GM12872 (cell line): Measurements from ENCODE around the gene LYVE1.

ENCODE experiments used
- TF ChIP-seq, protein P1 (sequence below): IDR thresholded peaks from 3 replicates; pipeline ENCODE4 v1.5.1; 2011; ENCODE audit warnings: low read depth, mild to moderate bottlenecking, low read length, moderate library complexity; ENCODE audit not compliant: insufficient read depth

Gene LYVE1

DNA sequence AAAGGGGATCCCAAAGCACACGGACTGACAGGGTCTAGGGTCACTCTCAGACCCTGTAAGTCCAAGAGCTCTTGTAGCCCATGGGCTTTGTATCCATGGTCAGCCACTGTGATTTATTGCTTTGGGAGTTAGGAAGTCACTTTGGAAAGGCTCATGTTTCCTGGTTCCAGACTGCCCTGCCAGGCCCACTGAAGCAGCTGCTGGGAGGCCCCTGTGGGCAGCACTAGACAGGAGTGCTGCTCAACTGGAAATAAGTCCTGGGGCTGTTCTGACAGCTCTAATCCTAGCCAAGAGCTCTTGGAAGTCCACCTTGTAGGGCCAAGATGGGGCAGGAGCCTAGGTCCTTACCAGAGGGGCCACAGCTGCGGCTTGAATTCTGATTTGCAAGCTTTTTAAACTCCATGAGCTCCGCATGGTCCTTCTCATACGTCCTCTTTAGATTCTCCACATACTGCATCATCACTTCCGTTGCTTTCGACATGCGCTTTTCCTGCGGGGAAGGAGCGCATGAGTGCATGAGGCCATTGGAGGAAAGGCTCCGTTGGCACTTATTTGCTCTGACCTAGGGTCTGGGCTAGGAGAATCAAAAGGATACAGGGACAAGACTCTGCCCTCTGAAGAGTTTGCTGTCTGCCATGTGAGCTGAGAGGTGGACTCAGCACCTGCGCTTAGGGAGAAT lies 32.2 kb upstream of the LYVE1 start:
- TF ChIP-seq, protein P1, sequence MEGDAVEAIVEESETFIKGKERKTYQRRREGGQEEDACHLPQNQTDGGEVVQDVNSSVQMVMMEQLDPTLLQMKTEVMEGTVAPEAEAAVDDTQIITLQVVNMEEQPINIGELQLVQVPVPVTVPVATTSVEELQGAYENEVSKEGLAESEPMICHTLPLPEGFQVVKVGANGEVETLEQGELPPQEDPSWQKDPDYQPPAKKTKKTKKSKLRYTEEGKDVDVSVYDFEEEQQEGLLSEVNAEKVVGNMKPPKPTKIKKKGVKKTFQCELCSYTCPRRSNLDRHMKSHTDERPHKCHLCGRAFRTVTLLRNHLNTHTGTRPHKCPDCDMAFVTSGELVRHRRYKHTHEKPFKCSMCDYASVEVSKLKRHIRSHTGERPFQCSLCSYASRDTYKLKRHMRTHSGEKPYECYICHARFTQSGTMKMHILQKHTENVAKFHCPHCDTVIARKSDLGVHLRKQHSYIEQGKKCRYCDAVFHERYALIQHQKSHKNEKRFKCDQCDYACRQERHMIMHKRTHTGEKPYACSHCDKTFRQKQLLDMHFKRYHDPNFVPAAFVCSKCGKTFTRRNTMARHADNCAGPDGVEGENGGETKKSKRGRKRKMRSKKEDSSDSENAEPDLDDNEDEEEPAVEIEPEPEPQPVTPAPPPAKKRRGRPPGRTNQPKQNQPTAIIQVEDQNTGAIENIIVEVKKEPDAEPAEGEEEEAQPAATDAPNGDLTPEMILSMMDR, result no peak

DNA sequence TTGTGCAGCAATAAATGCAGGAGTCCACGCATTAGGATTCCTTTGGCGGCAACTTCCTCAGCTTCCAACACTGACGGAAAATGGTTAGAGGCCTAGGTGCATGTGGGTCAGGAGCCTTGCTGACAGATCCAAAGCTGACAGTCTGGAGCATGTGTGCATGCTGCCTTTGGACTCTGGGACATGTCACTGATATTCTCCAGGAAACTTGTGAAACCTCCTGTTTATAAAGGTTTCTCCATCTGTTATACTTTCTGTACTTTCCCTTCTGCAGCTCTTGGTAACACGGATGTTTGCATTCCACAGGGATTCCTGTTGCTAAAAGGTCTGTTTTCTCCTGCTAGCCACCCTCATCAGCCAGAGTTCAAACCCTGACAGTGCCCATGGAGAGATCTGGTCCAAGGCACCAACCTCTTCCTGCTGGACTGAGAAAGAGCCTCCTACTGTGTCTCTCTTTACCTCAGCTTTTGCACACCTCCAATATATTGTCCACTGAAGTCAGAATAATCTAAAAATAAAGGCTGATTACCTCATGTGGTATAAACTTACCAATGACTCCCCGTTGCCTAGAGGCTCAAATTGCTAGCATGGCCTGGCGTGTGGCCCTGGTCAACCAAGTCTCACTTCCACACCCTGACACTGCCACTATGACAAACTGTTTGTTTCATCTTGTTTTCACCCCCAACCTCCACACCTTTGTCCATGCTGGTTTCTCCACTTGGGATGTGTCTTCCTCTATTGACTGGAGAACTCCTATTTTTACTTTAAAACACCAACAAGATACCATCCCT lies 31.1 kb upstream of the LYVE1 start:
- TF ChIP-seq, protein P1, result no peak

DNA sequence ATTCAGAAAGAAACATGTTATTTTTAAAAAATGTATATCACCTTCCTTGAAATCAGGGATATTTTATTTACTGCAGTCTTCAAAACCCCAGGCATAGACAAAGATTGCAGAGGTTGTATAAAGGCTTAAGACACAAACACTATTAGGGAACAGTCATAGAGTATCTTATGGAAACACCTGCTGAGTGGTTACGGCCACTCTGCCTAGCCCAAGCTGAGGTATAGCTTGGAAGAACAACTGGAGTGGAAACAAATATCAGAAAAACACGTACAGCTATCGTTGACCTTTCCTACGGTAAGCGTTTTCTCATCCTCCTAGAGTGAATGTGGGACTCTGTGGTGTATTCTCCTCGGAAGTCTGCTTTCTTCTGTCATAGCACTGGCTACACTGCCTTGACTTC lies 30.4 kb upstream of the LYVE1 start:
- TF ChIP-seq, protein P1, result no peak

DNA sequence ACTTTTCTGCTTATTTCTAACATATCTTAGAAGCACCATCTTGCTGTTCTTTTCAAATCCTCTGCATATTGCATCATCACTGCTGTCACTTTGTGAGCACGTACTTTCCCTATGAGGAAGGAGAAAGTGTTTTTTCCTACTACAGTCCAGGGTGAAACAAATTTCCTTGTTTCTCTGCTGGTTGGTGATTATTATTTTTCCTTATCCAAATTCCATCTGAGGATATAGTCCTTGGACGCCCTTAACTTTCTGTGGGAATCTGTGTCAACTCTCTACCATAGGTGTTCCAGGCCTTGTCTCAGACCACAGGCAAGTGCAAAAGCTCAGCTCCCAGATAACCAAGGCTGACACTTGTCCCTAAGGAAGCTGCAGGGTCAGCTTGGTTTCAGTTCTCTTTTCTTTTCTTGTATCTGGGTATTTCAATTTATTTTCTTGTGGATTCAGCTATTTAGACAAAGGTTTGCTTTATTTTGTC lies 29.4 kb upstream of the LYVE1 start:
- TF ChIP-seq, protein P1, result no peak

DNA sequence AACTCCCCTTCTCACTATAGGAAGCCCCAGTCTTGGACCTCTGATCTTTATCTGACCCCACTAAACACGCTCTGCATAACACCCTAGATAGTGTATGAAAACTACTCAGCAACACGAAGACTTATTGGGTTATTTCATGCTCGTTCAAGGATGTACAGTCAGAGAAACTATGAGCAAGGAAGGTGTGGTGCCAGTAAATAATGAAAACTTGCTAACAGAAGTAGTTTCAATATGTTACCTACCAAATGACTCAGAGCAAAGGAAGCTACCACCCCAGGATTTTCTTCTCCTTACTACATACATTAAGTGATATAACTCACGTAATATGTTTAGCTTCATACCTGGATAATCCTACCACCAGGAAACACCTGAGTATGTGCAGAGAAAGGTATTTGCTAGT lies 25.9 kb upstream of the LYVE1 start:
- TF ChIP-seq, protein P1, result no peak

DNA sequence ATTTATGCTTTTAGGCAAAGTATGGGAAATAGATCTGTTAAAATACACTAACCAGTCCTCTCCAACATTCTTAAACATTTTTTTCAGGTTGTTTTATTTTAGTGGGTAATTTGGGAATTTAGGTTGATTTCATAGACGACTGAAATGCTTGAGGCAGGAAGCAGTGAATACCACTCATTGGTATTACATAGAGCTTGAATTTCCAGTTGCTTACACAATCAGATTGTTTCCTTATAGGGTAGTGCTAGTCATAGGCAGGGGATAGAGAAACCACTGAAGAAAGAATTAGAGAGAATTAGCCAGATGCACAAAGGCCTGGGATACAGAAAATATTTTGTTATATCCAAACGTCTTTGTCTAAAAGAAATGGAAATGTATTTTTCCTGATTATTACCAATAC lies 23.9 kb upstream of the LYVE1 start:
- TF ChIP-seq, protein P1, result no peak

DNA sequence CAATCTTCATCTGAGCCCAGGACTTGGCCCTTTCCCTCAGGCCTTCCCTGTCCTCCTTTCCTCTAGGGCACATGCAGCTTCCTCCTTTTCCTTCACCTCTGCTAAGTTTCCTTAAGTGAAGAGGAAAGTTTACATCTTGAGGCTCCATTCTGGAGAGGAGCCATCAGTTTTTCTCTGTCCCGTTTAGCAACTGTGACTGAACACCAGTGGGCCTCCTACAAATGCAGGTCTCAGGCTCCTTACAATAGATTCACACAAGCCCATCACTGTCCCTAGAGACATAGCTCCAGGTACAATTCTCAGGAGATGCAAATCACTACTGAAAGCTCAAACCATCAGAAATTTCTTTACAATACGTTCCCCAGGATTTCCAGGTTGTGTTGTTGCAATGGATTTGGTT lies 23.3 kb upstream of the LYVE1 start:
- TF ChIP-seq, protein P1, result no peak
